H1 (cell line): Measurements from ENCODE around the gene FOXN1.

ENCODE experiments used
- EP300 ChIP-seq, 2 experiments: IDR thresholded peaks; 1 replicate in 1 of 2; 2 replicates in 1 of 2; pipeline ENCODE4 v1.6.1; 2011 to 2012; ENCODE audit warnings: low read depth in 2 of 2, low read length in 2 of 2, mild to moderate bottlenecking in 2 of 2, borderline replicate concordance in 1 of 2, inconsistent platforms in 1 of 2, moderate library complexity in 1 of 2
- HDAC6 ChIP-seq: IDR thresholded peaks from one replicate; pipeline ENCODE4 v1.7.1; 2012; ENCODE audit warnings: low read depth, mild to moderate bottlenecking, inconsistent platforms, low read length, moderate library complexity

DNA sequence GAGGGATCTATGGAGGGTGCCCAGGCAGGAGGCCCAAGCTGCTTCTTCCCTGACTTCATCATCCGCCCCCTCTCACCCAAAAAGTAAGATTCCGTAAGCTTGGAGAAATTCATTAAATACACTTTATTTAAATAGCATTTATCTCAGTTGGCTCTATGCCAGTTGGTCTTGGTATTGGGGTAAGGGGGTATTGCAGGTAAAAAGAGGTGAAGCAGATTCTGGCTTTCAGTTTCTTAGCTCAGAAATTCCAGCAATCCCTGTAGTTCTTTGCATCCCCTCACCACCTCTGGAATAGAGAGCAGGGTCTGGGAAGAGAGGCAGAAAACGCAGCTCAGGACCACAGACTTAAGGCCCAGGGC, 71.3 kb downstream of the FOXN1 start:
- no peak for TF ChIP-seq EP300 (IDR thresholded peaks at IDR 0.05; ENCODE audit: borderline replicate concordance in 1 of 2, low read depth in 2 of 2, low read length in 2 of 2)
- no peak for TF ChIP-seq HDAC6
